Liver (tissue), 9 donors: ENCODE data around the gene TDRD7. TPM values are rescaled to one million over a fixed set of nuclear protein-coding genes. Genes with fewer than 3 reads are reported as not detected.

ENCODE experiments used
- DNase-seq: peaks from one replicate; pipeline ENCODE4 v3.0.0-alpha.2; 2017; ENCODE audit warnings: low spot score
- H3K27ac ChIP-seq, 2 donors: one replicate each; pipeline ENCODE4 v1.7.0; 2013; ENCODE audit warnings: inconsistent platforms in 2 of 2, low read length in 2 of 2, control low read depth in 1 of 2, low read depth in 1 of 2, mild to moderate bottlenecking in 1 of 2
- H3K27me3 ChIP-seq, 4 donors: one replicate each; pipeline versions ENCODE4 v1.6.1 to v1.7.0; 2013; ENCODE audit warnings: low read length in 3 of 4, inconsistent platforms in 1 of 4, mild to moderate bottlenecking in 1 of 4, moderate library complexity in 1 of 4; ENCODE audit not compliant: control insufficient read depth in 4 of 4, insufficient read depth in 4 of 4
- H3K36me3 ChIP-seq, 4 donors: one replicate each; pipeline versions ENCODE4 v1.6.1 to v1.7.0; 2013; ENCODE audit warnings: low read length in 3 of 4, mild to moderate bottlenecking in 3 of 4, low read depth in 1 of 4, moderate library complexity in 1 of 4; ENCODE audit not compliant: control insufficient read depth in 4 of 4, insufficient read depth in 3 of 4
- H3K4me1 ChIP-seq, 4 donors: one replicate each; pipeline versions ENCODE4 v1.6.1 to v1.7.0; 2013; ENCODE audit warnings: low read length in 3 of 4, mild to moderate bottlenecking in 3 of 4, moderate library complexity in 1 of 4; ENCODE audit not compliant: control insufficient read depth in 4 of 4, insufficient read depth in 4 of 4
- H3K4me3 ChIP-seq, 3 donors: one replicate each; pipeline versions ENCODE4 v1.6.1 to v1.7.0; 2013; ENCODE audit warnings: low read length in 3 of 3, control low read depth in 1 of 3, low read depth in 1 of 3, mild to moderate bottlenecking in 1 of 3
- H3K9ac ChIP-seq, 2 donors: one replicate each; pipeline ENCODE4 v1.7.0; 2013; ENCODE audit warnings: low read length in 2 of 2, mild to moderate bottlenecking in 2 of 2, moderate library complexity in 2 of 2, control low read depth in 1 of 2, low read depth in 1 of 2
- H3K9me3 ChIP-seq, 4 donors: one replicate each; pipeline versions ENCODE4 v1.6.1 to v1.7.0; 2013; ENCODE audit warnings: low read length in 3 of 4; ENCODE audit not compliant: control insufficient read depth in 4 of 4
- EGR1 ChIP-seq, 2 donors: IDR thresholded peaks; 2 replicates each; pipeline ENCODE4 v1.6.1; 2016 to 2018; ENCODE audit warnings: antibody characterized with exemption in 2 of 2, low read depth in 2 of 2
- FOXA1 ChIP-seq: IDR thresholded peaks from 2 replicates; pipeline ENCODE4 v1.6.1; 2016; ENCODE audit warnings: antibody characterized with exemption
- FOXA2 ChIP-seq: IDR thresholded peaks from 2 replicates; pipeline ENCODE4 v1.6.1; 2016; ENCODE audit warnings: antibody characterized with exemption
- GABPA ChIP-seq, 2 donors: IDR thresholded peaks in 1 of 2; conservative IDR thresholded peaks in 1 of 2; 2 replicates each; pipeline ENCODE4 v1.6.1; 2016; ENCODE audit warnings: antibody characterized with exemption in 2 of 2, mild to moderate bottlenecking in 1 of 2, moderate library complexity in 1 of 2
- HNF4A ChIP-seq, 2 donors: conservative IDR thresholded peaks; 2 replicates each; pipeline ENCODE4 v1.6.1; 2016; ENCODE audit warnings: antibody characterized with exemption in 2 of 2, mild to moderate bottlenecking in 2 of 2
- HNF4G ChIP-seq: IDR thresholded peaks from 2 replicates; pipeline ENCODE4 v1.6.1; 2016; ENCODE audit warnings: antibody characterized with exemption
- JUND ChIP-seq, 2 donors: IDR thresholded peaks; 2 replicates each; pipeline ENCODE4 v1.6.1; 2016; ENCODE audit warnings: antibody characterized with exemption in 2 of 2
- NR2F2 ChIP-seq: IDR thresholded peaks from 2 replicates; pipeline ENCODE4 v1.6.1; 2016; ENCODE audit warnings: antibody characterized with exemption
- RAD21 ChIP-seq, 2 donors: IDR thresholded peaks; 2 replicates each; pipeline ENCODE4 v1.6.1; 2016; ENCODE audit warnings: antibody characterized with exemption in 2 of 2, mild to moderate bottlenecking in 2 of 2
- RXRA ChIP-seq, 2 donors: IDR thresholded peaks; 2 replicates each; pipeline ENCODE4 v1.6.1; 2017 to 2018; ENCODE audit warnings: antibody characterized with exemption in 2 of 2, mild to moderate bottlenecking in 1 of 2
- SP1 ChIP-seq: IDR thresholded peaks from 2 replicates; pipeline ENCODE4 v1.6.1; 2018; ENCODE audit warnings: antibody characterized with exemption, mild to moderate bottlenecking
- TAF1 ChIP-seq: conservative IDR thresholded peaks from 2 replicates; pipeline ENCODE4 v1.6.1; 2016; ENCODE audit warnings: antibody characterized with exemption, mild to moderate bottlenecking
- YY1 ChIP-seq: IDR thresholded peaks from 2 replicates; pipeline ENCODE4 v1.6.1; 2016; ENCODE audit warnings: antibody characterized with exemption, mild to moderate bottlenecking
- WGBS: extraction: QIAGEN DNeasy Blood & Tissue Kit; methylation state at CpG from one replicate; pipeline ENCODE4 v1.1.7; 2013; 5-methylcytosine and 5-hydroxymethylcytosine counted together
- polyA plus RNA-seq, 2 donors: library from polyadenylated mRNA; stranded (reverse) in 1 of 2; unstranded in 1 of 2; fragments of 200-250 nt in 1 of 2; fragments of >200 nt in 1 of 2; fragmentation: Nextera tagmentation in 1 of 2; extraction: Ambion mirVana in 1 of 2; gene quantifications; one replicate each; pipeline versions ENCODE4 v1.2.1 to v1.2.3, GENCODE V29; 2013 to 2015
- total RNA-seq, 2 donors: library from RNA; depleted of rRNA; stranded (reverse); fragments of >200 nt; gene quantifications; one replicate each; pipeline ENCODE4 v1.2.3, GENCODE V29; 2014
- TF ChIP-seq, protein P1 (sequence below): IDR thresholded peaks from 2 replicates; pipeline ENCODE4 v1.6.1; 2016; ENCODE audit warnings: antibody characterized with exemption
- TF ChIP-seq, protein P2 (sequence below): IDR thresholded peaks from 2 replicates; pipeline ENCODE4 v1.6.1; 2016; ENCODE audit warnings: antibody characterized with exemption
- TF ChIP-seq, protein P3 (sequence below): IDR thresholded peaks from 2 replicates; pipeline ENCODE4 v1.6.1; 2016; ENCODE audit warnings: antibody characterized with exemption, mild to moderate bottlenecking
- TF ChIP-seq, protein P4 (sequence below): fragments of 150-350 bp; IDR thresholded peaks from 2 replicates; pipeline ENCODE4 v1.5.1; 2017; ENCODE audit warnings: improper control_type of control experiment, low read depth, low read length; ENCODE audit not compliant: missing input control
- donor health status: healthy.
- donor health status: healthy.
- donor health status: healthy.
- donor health status: healthy.
- donor health status: healthy.

The TDRD7 gene
- total and polyA plus RNA-seq, 4 donors, result 3.6 to 6.9 (median 5.4) TPM

DNA sequence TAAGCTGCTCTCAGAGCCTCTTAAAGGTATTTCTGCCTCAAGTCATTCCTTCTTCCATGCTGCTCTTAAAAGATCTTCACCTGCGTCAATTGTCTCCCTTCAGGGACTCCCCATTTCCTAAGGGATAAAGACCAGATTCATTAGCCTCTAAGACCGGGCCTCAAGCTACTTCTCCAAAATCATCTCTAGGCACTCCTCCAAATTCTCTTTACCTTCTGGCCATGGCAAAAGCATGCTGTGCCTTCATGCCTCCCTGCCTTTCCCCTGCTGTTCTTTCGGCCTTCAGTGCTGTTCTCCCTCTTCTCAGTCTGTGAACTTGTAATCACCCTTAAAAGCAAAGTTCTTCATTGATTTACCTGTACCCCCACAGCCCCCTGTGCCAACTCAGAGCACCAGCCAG is 93.9 kb downstream of the TDRD7 start:
- Histone ChIP-seq H3K4me1 (peaks cover 3 to 17% (median 12%) of the 10 kb centered on the region in 4 donors), H3K36me3 (no peaks in the 10 kb centered on the region), H3K27ac (no peak overlapping the region), H3K9ac (no peak overlapping the region), H3K27me3 (no peaks in the 10 kb centered on the region), H3K9me3 (no peaks in the 10 kb centered on the region), H3K4me3 (no peak overlapping the region)
- WGBS, result 94% methylated on average over 3 of the region's 3 CpGs
- no peak for TF ChIP-seq RXRA (IDR thresholded peaks at IDR 0.05)
- no peak for TF ChIP-seq TAF1
- TF ChIP-seq HNF4A (conservative IDR thresholded peaks at IDR 0.05), result no peak
- TF ChIP-seq RAD21 (IDR thresholded peaks at IDR 0.05), result no peak
- TF ChIP-seq SP1, result no peak
- TF ChIP-seq EGR1 (IDR thresholded peaks at IDR 0.05; ENCODE audit: low read depth in 2 of 2), result no peak
- TF ChIP-seq HNF4G, result no peak
- TF ChIP-seq YY1, result no peak
- TF ChIP-seq NR2F2, result no peak
- TF ChIP-seq, protein P1, sequence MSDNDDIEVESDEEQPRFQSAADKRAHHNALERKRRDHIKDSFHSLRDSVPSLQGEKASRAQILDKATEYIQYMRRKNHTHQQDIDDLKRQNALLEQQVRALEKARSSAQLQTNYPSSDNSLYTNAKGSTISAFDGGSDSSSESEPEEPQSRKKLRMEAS, result no peak
- TF ChIP-seq, protein P2, sequence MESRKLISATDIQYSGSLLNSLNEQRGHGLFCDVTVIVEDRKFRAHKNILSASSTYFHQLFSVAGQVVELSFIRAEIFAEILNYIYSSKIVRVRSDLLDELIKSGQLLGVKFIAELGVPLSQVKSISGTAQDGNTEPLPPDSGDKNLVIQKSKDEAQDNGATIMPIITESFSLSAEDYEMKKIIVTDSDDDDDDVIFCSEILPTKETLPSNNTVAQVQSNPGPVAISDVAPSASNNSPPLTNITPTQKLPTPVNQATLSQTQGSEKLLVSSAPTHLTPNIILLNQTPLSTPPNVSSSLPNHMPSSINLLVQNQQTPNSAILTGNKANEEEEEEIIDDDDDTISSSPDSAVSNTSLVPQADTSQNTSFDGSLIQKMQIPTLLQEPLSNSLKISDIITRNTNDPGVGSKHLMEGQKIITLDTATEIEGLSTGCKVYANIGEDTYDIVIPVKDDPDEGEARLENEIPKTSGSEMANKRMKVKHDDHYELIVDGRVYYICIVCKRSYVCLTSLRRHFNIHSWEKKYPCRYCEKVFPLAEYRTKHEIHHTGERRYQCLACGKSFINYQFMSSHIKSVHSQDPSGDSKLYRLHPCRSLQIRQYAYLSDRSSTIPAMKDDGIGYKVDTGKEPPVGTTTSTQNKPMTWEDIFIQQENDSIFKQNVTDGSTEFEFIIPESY, result no peak
- no peak for TF ChIP-seq GABPA (IDR thresholded peaks at IDR 0.05 in 1 of 2, conservative IDR thresholded peaks at IDR 0.05 in 1 of 2)
- TF ChIP-seq, protein P3, sequence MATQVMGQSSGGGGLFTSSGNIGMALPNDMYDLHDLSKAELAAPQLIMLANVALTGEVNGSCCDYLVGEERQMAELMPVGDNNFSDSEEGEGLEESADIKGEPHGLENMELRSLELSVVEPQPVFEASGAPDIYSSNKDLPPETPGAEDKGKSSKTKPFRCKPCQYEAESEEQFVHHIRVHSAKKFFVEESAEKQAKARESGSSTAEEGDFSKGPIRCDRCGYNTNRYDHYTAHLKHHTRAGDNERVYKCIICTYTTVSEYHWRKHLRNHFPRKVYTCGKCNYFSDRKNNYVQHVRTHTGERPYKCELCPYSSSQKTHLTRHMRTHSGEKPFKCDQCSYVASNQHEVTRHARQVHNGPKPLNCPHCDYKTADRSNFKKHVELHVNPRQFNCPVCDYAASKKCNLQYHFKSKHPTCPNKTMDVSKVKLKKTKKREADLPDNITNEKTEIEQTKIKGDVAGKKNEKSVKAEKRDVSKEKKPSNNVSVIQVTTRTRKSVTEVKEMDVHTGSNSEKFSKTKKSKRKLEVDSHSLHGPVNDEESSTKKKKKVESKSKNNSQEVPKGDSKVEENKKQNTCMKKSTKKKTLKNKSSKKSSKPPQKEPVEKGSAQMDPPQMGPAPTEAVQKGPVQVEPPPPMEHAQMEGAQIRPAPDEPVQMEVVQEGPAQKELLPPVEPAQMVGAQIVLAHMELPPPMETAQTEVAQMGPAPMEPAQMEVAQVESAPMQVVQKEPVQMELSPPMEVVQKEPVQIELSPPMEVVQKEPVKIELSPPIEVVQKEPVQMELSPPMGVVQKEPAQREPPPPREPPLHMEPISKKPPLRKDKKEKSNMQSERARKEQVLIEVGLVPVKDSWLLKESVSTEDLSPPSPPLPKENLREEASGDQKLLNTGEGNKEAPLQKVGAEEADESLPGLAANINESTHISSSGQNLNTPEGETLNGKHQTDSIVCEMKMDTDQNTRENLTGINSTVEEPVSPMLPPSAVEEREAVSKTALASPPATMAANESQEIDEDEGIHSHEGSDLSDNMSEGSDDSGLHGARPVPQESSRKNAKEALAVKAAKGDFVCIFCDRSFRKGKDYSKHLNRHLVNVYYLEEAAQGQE, result no peak
- TF ChIP-seq FOXA2, result no peak
- TF ChIP-seq, protein P4, sequence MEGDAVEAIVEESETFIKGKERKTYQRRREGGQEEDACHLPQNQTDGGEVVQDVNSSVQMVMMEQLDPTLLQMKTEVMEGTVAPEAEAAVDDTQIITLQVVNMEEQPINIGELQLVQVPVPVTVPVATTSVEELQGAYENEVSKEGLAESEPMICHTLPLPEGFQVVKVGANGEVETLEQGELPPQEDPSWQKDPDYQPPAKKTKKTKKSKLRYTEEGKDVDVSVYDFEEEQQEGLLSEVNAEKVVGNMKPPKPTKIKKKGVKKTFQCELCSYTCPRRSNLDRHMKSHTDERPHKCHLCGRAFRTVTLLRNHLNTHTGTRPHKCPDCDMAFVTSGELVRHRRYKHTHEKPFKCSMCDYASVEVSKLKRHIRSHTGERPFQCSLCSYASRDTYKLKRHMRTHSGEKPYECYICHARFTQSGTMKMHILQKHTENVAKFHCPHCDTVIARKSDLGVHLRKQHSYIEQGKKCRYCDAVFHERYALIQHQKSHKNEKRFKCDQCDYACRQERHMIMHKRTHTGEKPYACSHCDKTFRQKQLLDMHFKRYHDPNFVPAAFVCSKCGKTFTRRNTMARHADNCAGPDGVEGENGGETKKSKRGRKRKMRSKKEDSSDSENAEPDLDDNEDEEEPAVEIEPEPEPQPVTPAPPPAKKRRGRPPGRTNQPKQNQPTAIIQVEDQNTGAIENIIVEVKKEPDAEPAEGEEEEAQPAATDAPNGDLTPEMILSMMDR, result no peak
- TF ChIP-seq FOXA1, result no peak
- no peak for TF ChIP-seq JUND (IDR thresholded peaks at IDR 0.05)
- DNase-seq, result no peak

DNA sequence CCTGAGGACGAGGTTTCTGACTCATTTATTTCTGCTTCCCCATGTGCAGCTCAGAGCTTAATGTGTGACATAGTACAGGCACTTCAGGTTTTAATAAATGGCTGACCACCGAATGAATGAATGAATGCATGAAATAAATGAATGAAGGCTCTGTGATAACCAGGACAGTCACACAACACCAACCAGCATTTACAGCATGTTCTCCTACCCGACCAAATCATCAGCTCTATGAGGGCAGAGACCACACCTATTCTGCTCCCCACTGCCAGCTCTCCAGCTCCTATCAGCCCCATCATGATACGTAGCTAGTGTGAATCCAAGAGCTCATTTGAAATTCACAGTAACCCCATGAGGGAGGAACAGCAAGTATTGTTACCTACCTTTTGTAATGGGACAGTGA is 94.4 kb downstream of the TDRD7 start:
- WGBS, result 90% methylated on average over 4 of the region's 4 CpGs

More for the DNA sequence above, 94.4 kb downstream of the TDRD7 start:
- H3K4me3 ChIP-seq, result no peak overlapping the region
- no peak for TF ChIP-seq HNF4G
- no peak for TF ChIP-seq SP1
- TF ChIP-seq, protein P4, result no peak
- no peak for TF ChIP-seq FOXA1
- TF ChIP-seq, protein P2, result no peak
- no peak for TF ChIP-seq EGR1 (IDR thresholded peaks at IDR 0.05; ENCODE audit: low read depth in 2 of 2)
- H3K27me3 ChIP-seq, result no peaks in the 10 kb centered on the region
- H3K36me3 ChIP-seq, result no peaks in the 10 kb centered on the region
- H3K4me1 ChIP-seq, result peaks cover 3 to 17% (median 10%) of the 10 kb centered on the region in 4 donors
- no peak for DNase-seq
- H3K9me3 ChIP-seq, result no peaks in the 10 kb centered on the region
- H3K27ac ChIP-seq, result no peak overlapping the region
- H3K9ac ChIP-seq, result no peak overlapping the region
